ENCODE measurements around the gene PTPRJ. TPM values are rescaled to one million over a fixed set of nuclear protein-coding genes. Genes with fewer than 3 reads are reported as not detected.

The PTPRJ gene
- total and polyA plus RNA-seq, 9 of the 15 experiments (the other 6 are each of a cell fraction or from before 2014, with no cell fraction given), result 0.56 to 10.7 (median 4.8) TPM

GRCh38 chr11:47986742-47987141 is 6.4 kb downstream of the PTPRJ start:
- Histone ChIP-seq H3K27me3 (ENCODE audit: control insufficient read depth in 2 of 2, insufficient read depth in 2 of 2, low read length in 2 of 2) (no peaks in the 10 kb centered on the region), H3K4me1 (replicated peaks in 1 of 2; ENCODE audit: control insufficient read depth in 2 of 2, insufficient read depth in 2 of 2, low read length in 2 of 2) (peaks cover 35 to 58% of the 10 kb centered on the region in 2 experiments), H3K4me2 (ENCODE audit: insufficient read depth, low read length) (no peak overlapping the region; the same call in 1 of the 2 replicates), H3K9me1 (ENCODE audit: control insufficient read depth, insufficient read depth, low read length) (no peaks in the 10 kb centered on the region), H4K20me1 (replicated peaks; ENCODE audit: control insufficient read depth, insufficient read depth, low read length) (no peaks in the 10 kb centered on the region), H3K9ac (ENCODE audit: insufficient read depth in 1 of 2, low read depth in 2 of 2, low read length in 2 of 2) (peak overlapping the region in 1 of 2 experiments; percentile 4; a peak in 1 of 4 replicates), H3K27ac (ENCODE audit: extremely low read depth, low read depth, low read length) (peak overlapping the region; percentile 48; the same call in 1 of the 3 replicates), H2AFZ (ENCODE audit: low read depth, low read length) (no peak overlapping the region), H3K36me3 (ENCODE audit: control insufficient read depth, insufficient read depth, low read length) (0 out of 3 replicates have a peak, but pooled peaks cover 6% of the 10 kb centered on the region), H3K4me3 (no peak overlapping the region), H3K79me2 (ENCODE audit: control insufficient read depth, insufficient read depth, low read length) (peaks cover 43% of the 10 kb centered on the region), H3K9me3 (replicated peaks; ENCODE audit: control insufficient read depth, insufficient read depth, low read depth, low read length) (no peaks in the 10 kb centered on the region)
- intact Hi-C loops (cut with micrococcal nuclease), result no loop called here
- POLR2A ChIA-PET, result interaction anchor here (0.6 to 0.7 kb wide), 3 partner anchors 10 to 255 kb away, joined by 3 read pairs; no protein-coding TSS in a partner anchor
- BruUV-seq (replicated peaks), result no TSS peak
- DNase-seq (ENCODE audit: extremely low read depth in 1 of 4, low spot score in 3 of 4), result no peak
- WGBS (ENCODE audit: insufficient coverage, low coverage, missing lambda C conversion rate), result 67% methylated on average over 1 of the region's 1 CpG
- FAIRE-seq, result no peak
- in situ Hi-C loops (cut with MboI), result no loop called here
- CTCF ChIA-PET (ENCODE audit: low intra/inter-chr PET ratio), result no interaction called here
- no peak for ATAC-seq
- TF ChIP-seq, protein P1, sequence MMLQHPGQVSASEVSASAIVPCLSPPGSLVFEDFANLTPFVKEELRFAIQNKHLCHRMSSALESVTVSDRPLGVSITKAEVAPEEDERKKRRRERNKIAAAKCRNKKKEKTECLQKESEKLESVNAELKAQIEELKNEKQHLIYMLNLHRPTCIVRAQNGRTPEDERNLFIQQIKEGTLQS (IDR thresholded peaks at IDR 0.05), result peak; percentile 77
- TF ChIP-seq, protein P1 (CRISPR knock-in tag; conservative IDR thresholded peaks at IDR 0.05), result no peak
- TF ChIP-seq, protein P2, sequence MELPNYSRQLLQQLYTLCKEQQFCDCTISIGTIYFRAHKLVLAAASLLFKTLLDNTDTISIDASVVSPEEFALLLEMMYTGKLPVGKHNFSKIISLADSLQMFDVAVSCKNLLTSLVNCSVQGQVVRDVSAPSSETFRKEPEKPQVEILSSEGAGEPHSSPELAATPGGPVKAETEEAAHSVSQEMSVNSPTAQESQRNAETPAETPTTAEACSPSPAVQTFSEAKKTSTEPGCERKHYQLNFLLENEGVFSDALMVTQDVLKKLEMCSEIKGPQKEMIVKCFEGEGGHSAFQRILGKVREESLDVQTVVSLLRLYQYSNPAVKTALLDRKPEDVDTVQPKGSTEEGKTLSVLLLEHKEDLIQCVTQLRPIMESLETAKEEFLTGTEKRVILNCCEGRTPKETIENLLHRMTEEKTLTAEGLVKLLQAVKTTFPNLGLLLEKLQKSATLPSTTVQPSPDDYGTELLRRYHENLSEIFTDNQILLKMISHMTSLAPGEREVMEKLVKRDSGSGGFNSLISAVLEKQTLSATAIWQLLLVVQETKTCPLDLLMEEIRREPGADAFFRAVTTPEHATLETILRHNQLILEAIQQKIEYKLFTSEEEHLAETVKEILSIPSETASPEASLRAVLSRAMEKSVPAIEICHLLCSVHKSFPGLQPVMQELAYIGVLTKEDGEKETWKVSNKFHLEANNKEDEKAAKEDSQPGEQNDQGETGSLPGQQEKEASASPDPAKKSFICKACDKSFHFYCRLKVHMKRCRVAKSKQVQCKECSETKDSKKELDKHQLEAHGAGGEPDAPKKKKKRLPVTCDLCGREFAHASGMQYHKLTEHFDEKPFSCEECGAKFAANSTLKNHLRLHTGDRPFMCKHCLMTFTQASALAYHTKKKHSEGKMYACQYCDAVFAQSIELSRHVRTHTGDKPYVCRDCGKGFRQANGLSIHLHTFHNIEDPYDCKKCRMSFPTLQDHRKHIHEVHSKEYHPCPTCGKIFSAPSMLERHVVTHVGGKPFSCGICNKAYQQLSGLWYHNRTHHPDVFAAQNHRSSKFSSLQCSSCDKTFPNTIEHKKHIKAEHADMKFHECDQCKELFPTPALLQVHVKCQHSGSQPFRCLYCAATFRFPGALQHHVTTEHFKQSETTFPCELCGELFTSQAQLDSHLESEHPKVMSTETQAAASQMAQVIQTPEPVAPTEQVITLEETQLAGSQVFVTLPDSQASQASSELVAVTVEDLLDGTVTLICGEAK (IDR thresholded peaks at IDR 0.05), result 0 out of 2 replicates have a peak, but pooled peaks have one; percentile 10
- TF ChIP-seq, protein P2 (CRISPR knock-in tag; IDR thresholded peaks at IDR 0.05), result no peak
- TF ChIP-seq FOXK2 (conservative IDR thresholded peaks at IDR 0.05 in 1 of 2, IDR thresholded peaks at IDR 0.05 in 1 of 2; ENCODE audit: low read depth in 2 of 2) (no peak), EGR1 (conservative IDR thresholded peaks at IDR 0.05) (0 out of 2 replicates have a peak, but pooled peaks have one; percentile 32)
- TF ChIP-seq, protein P3, sequence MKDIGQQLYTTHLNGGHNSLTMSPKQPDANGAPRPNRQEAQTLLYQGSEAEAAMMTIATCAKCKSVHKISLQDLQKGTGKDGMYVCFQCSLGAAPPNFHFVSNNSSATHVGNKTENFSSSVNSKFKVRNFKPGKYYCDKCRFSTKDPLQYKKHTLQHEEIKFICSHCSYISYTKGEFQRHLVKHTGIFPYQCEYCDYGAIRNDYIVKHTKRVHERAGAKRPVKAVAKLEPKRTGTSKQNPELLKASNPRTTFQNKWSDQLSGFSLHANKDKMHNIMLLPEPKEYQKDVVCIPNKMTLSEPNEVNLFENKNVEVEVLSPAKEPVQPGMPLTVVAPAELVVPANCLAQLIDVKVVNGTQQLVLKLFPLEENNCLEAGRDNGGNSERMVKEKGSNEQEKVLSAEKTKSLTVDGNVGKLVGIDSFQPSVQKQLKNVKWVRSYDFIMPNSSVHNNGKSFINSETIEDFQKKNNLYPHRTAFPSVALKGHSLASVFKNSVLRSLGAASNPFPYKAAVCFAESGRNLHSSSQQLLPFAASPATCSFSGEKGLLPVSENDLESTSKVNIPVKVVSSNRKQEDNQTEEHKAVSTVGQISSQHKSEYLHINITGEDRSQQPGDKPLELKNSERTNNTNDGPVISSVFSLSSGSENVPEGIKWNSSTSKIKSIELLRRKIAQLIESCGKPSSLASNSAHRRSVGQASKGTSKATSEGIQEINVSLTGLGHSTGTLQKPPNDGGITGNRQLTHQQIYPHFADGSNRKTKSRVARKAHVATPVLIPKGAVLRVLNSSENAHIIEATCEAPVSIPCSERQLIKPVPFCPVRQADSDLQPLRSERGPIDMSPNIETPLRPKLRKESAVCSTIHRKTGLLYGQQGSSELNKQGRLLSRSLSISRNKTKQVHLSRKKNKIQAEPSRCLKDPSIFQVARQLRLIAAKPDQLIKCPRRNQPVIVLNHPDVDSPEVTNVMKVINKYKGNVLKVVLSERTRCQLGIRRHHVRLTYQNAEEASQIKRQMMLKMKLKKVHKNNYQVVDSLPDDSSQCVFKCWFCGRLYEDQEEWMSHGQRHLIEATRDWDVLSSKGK (CRISPR knock-in tag; IDR thresholded peaks at IDR 0.05), result no peak

All from K562 (cell line).